Transverse colon (tissue), 4 donors: ENCODE results near the gene SACM1L. TPM values are rescaled to one million over a fixed set of nuclear protein-coding genes. Genes with fewer than 3 reads are reported as not detected.

Experiments
- DNase-seq: peaks from one replicate; pipeline ENCODE4 v3.0.0-alpha.2; 2019
- H3K27ac ChIP-seq, 4 donors: fragments of 200-600 bp; sonication (generic); 2 replicates each; pipeline ENCODE4 v1.5.1; 2016 to 2018; ENCODE audit warnings: inconsistent platforms in 4 of 4
- H3K27me3 ChIP-seq: fragments of 200-600 bp; sonication (generic); 2 replicates; pipeline ENCODE4 v1.5.1; 2017; ENCODE audit warnings: inconsistent platforms
- H3K36me3 ChIP-seq, 4 donors: fragments of 200-600 bp; sonication (generic); 2 replicates each; pipeline ENCODE4 v1.5.1; 2017 to 2019; ENCODE audit warnings: inconsistent platforms in 4 of 4
- H3K4me1 ChIP-seq, 4 donors: fragments of 200-600 bp; sonication (generic); 2 replicates each; pipeline ENCODE4 v1.5.1; 2017 to 2020; ENCODE audit warnings: inconsistent platforms in 4 of 4
- H3K4me3 ChIP-seq, 4 donors: fragments of 200-600 bp; sonication (generic); 1 replicate in 1 of 4; 2 replicates in 3 of 4; pipeline versions ENCODE4 v1.5.1 to v1.6.1; 2017 to 2019; ENCODE audit warnings: inconsistent platforms in 4 of 4
- H3K9me3 ChIP-seq, 2 donors: fragments of 200-600 bp; sonication (generic); 2 replicates each; pipeline ENCODE4 v1.5.1; 2017 to 2019; ENCODE audit warnings: inconsistent platforms in 2 of 2
- EP300 ChIP-seq: sonication (generic); formaldehyde crosslinking; IDR thresholded peaks from one replicate; pipeline ENCODE4 v1.6.1; 2017; ENCODE audit warnings: antibody characterized with exemption, low read depth
- POLR2A ChIP-seq: fragments of 450-650 bp; IDR thresholded peaks from one replicate; pipeline ENCODE4 v1.6.1; 2016; ENCODE audit warnings: antibody characterized with exemption, mild to moderate bottlenecking, moderate library complexity
- POLR2AphosphoS5 ChIP-seq, 3 donors: sonication (generic); formaldehyde crosslinking; IDR thresholded peaks; one replicate each; pipeline ENCODE4 v1.6.1; 2016; ENCODE audit warnings: antibody characterized with exemption in 3 of 3
- WGBS, 2 donors: methylation state at CpG; one replicate each; pipeline ENCODE4 v1.1.5; 2018; ENCODE audit warnings: low coverage in 1 of 2; 5-methylcytosine and 5-hydroxymethylcytosine counted together
- in situ Hi-C, 4 donors: fragments of 200-750 bp; cut with MboI; loops; one replicate each; pipeline versions ENCODE4 v1.15.0 to v1.15.1; 2017; ENCODE audit warnings: low sequenced_read_pairs in 3 of 4, low pct_ligation_motif_present in 1 of 4, low pct_unique_long_range_greater_than_20kb in 1 of 4
- intact Hi-C: fragments of 100-400 bp; cut with DNase I; formaldehyde crosslinking; loops from one replicate; pipeline ENCODE4 v1.15.1; 2023; ENCODE audit warnings: low total_unique reads
- total RNA-seq, 4 donors: library from RNA; depleted of rRNA; stranded (reverse); fragments of >200 nt; gene quantifications; one replicate each; pipeline ENCODE4 v1.1.0, GENCODE V29; 2016
- TF ChIP-seq, protein P1 (sequence below), 5 experiments: fragments of 200-600 bp in 3 of 5; fragments of 450-650 bp in 2 of 5; sonication (generic) in 3 of 5; IDR thresholded peaks; 1 replicate in 2 of 5; 2 replicates in 3 of 5; pipeline ENCODE4 v1.5.1; 2016 to 2017; ENCODE audit warnings: antibody characterized with exemption in 5 of 5, inconsistent platforms in 3 of 5, mild to moderate bottlenecking in 2 of 5, moderate library complexity in 1 of 5

The SACM1L gene
- total RNA-seq, 4 donors from 2014 or later, result 8.6 to 71.9 (median 53.8) TPM

GRCh38 chr3:45712434-45713110 is 23.4 kb downstream of the SACM1L start:
- peaks cover 0 to 42% (median 14%) of the 10 kb centered on the region in 4 donors for H3K36me3 ChIP-seq
- no peaks in the 10 kb centered on the region for H3K9me3 ChIP-seq
- TF ChIP-seq, protein P1, sequence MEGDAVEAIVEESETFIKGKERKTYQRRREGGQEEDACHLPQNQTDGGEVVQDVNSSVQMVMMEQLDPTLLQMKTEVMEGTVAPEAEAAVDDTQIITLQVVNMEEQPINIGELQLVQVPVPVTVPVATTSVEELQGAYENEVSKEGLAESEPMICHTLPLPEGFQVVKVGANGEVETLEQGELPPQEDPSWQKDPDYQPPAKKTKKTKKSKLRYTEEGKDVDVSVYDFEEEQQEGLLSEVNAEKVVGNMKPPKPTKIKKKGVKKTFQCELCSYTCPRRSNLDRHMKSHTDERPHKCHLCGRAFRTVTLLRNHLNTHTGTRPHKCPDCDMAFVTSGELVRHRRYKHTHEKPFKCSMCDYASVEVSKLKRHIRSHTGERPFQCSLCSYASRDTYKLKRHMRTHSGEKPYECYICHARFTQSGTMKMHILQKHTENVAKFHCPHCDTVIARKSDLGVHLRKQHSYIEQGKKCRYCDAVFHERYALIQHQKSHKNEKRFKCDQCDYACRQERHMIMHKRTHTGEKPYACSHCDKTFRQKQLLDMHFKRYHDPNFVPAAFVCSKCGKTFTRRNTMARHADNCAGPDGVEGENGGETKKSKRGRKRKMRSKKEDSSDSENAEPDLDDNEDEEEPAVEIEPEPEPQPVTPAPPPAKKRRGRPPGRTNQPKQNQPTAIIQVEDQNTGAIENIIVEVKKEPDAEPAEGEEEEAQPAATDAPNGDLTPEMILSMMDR (IDR thresholded peaks at IDR 0.05), result no peak
- TF ChIP-seq POLR2AphosphoS5 (IDR thresholded peaks at IDR 0.05) (no peak), EP300 (no peak), POLR2A (no peak)
- in situ Hi-C loops (no loop called here), intact Hi-C loops (no loop called here)
- no peak overlapping the region for H3K4me3 ChIP-seq
- WGBS, 2 donors, result 90 to 94% methylated on average over 3 to 7 of the region's 7 CpGs
- DNase-seq, result no peak
- H3K4me1 ChIP-seq, result no peaks in the 10 kb centered on the region
- no peaks in the 10 kb centered on the region for H3K27me3 ChIP-seq
- H3K27ac ChIP-seq, result no peak overlapping the region

DNA sequence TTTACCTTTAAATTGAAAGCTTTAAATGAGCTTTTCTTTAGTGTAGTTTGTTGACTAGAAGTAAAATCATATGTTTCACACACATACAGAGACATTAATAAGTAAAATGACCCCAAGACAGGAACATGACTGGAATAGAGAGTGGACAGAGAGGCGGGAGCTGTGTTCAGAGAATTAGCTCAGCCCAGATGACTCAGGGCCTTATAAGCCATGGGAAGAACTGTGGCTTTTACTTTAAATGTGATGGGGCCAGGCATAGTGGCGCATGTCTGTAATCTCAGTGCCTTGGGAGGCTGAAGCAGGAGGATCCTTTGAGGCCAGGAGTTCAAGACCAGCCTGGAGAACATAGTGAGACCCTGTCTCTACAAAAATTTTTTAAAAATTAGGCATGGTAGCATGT is 26.7 kb downstream of the SACM1L start:
- intact Hi-C loops, result no loop called here
- DNase-seq, result no peak
- Histone ChIP-seq H3K27me3 (no peaks in the 10 kb centered on the region), H3K36me3 (peaks cover 0 to 32% (median 15%) of the 10 kb centered on the region in 4 donors), H3K27ac (no peak overlapping the region), H3K9me3 (no peaks in the 10 kb centered on the region), H3K4me3 (no peak overlapping the region), H3K4me1 (peaks cover 0 to 4% (median 0%) of the 10 kb centered on the region in 4 donors)
- in situ Hi-C loops, result no loop called here
- TF ChIP-seq POLR2AphosphoS5 (IDR thresholded peaks at IDR 0.05) (no peak), POLR2A (no peak), EP300 (no peak)
- TF ChIP-seq, protein P1 (IDR thresholded peaks at IDR 0.05), result no peak
- 71 to 100% methylated on average over 2 of the region's 2 CpGs for WGBS, 2 donors

GRCh38 chr3:45716790-45717336 is 27.7 kb downstream of the SACM1L start:
- TF ChIP-seq POLR2A (no peak), POLR2AphosphoS5 (IDR thresholded peaks at IDR 0.05) (no peak), EP300 (no peak)
- TF ChIP-seq, protein P1 (IDR thresholded peaks at IDR 0.05), result no peak

DNA sequence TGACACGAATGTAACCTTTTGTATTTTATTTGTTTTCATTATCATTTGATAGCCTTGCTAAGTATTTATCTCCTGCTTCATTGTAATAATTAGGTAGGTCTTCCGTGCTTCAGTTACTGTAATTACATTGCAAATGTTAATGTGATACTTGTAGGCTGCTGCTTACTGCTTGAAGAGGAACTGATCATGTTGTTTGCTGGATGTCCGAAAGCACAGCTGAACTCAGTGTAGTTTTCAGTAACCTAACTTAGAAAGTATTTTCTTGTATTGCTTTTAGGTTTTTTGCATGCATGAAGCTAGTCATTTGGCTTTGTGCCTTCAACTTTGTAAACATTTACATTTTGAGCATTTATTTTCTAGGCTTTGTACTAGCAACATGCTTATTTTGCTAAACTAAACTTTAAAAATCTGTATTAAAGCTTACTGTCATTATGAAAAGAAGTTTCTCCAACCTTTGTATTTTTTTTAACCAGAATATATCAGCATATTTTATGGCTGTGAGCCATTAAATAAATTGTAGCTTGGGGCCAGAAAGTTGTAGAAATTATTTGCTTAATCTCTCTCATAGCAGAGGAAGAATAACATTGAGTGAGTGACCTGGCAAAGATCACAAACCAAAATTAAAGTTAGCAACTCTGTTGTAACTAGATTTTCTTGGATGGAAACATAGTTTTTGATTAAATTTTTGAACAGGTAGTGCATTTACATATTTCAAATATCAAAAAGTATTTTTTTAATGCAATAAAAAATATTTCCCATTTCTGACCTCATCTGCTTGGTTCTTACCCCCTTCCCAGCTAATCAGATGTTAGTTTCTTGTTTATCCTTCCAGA is 30.7 kb downstream of the SACM1L start:
- no peaks in the 10 kb centered on the region for H3K27me3 ChIP-seq
- H3K27ac ChIP-seq, result no peak overlapping the region
- H3K36me3 ChIP-seq, result peaks cover 0 to 47% (median 14%) of the 10 kb centered on the region in 4 donors
- intact Hi-C loops (no loop called here), in situ Hi-C loops (no loop called here)
- no peak for DNase-seq
- H3K4me3 ChIP-seq, result no peak overlapping the region
- WGBS, 2 donors, result 74 to 81% methylated on average over 2 to 3 of the region's 3 CpGs
- H3K9me3 ChIP-seq, result no peaks in the 10 kb centered on the region
- H3K4me1 ChIP-seq, result peaks cover 0 to 4% (median 0%) of the 10 kb centered on the region in 4 donors
- TF ChIP-seq EP300 (no peak), POLR2A (no peak), POLR2AphosphoS5 (IDR thresholded peaks at IDR 0.05) (no peak)
- TF ChIP-seq, protein P1 (IDR thresholded peaks at IDR 0.05), result no peak

More at GRCh38 chr3:45716790-45717336, 27.7 kb downstream of the SACM1L start:
- WGBS, 2 donors, result 68 to 86% methylated on average over 2 to 3 of the region's 3 CpGs
- Histone ChIP-seq H3K4me1 (peaks cover 0 to 4% (median 0%) of the 10 kb centered on the region in 4 donors), H3K27ac (no peak overlapping the region), H3K4me3 (no peak overlapping the region), H3K9me3 (no peaks in the 10 kb centered on the region), H3K36me3 (peaks cover 0 to 26% (median 12%) of the 10 kb centered on the region in 4 donors), H3K27me3 (no peaks in the 10 kb centered on the region)
- DNase-seq, result no peak
- intact Hi-C loops, result no loop called here
- in situ Hi-C loops, result no loop called here
